Suprapubic skin (tissue), 4 donors: ENCODE results near the gene COL28A1. TPM values are rescaled to one million over a fixed set of nuclear protein-coding genes. Genes with fewer than 3 reads are reported as not detected.

Source experiments
- DNase-seq, 2 donors: peaks; one replicate each; pipeline ENCODE4 v3.0.0-alpha.2; 2019; ENCODE audit warnings: low spot score in 2 of 2
- H3K27ac ChIP-seq: fragments of 200-600 bp; sonication (generic); one replicate; pipeline ENCODE4 v1.5.1; 2019
- H3K27me3 ChIP-seq: fragments of 200-600 bp; sonication (generic); one replicate; pipeline ENCODE4 v1.5.1; 2019
- H3K36me3 ChIP-seq: fragments of 200-600 bp; sonication (generic); one replicate; pipeline ENCODE4 v1.5.1; 2019
- H3K4me1 ChIP-seq: fragments of 200-600 bp; sonication (generic); one replicate; pipeline ENCODE4 v1.5.1; 2019
- H3K4me3 ChIP-seq: fragments of 200-600 bp; sonication (generic); one replicate; pipeline ENCODE4 v1.5.1; 2019; ENCODE audit warnings: mild to moderate bottlenecking
- H3K9me3 ChIP-seq: fragments of 200-600 bp; sonication (generic); one replicate; pipeline ENCODE4 v1.5.1; 2019
- EP300 ChIP-seq: sonication (generic); formaldehyde crosslinking; IDR thresholded peaks from one replicate; pipeline ENCODE4 v1.6.1; 2017; ENCODE audit warnings: antibody characterized with exemption
- POLR2A ChIP-seq, 2 donors: fragments of 450-650 bp; IDR thresholded peaks; one replicate each; pipeline ENCODE4 v1.6.1; 2017; ENCODE audit warnings: antibody characterized with exemption in 2 of 2, mild to moderate bottlenecking in 2 of 2, moderate library complexity in 2 of 2
- POLR2AphosphoS5 ChIP-seq, 3 donors: sonication (generic); formaldehyde crosslinking; IDR thresholded peaks; one replicate each; pipeline ENCODE4 v1.6.1; 2017; ENCODE audit warnings: antibody characterized with exemption in 3 of 3
- WGBS: methylation state at CpG from one replicate; pipeline ENCODE4 v1.1.5; 2018; 5-methylcytosine and 5-hydroxymethylcytosine counted together
- total RNA-seq, 4 donors: library from RNA; depleted of rRNA; stranded (reverse); fragments of >200 nt; gene quantifications; one replicate each; pipeline ENCODE4 v1.1.0, GENCODE V29; 2016
- TF ChIP-seq, protein P1 (sequence below), 2 donors: fragments of 200-600 bp in 1 of 2; fragments of 450-650 bp in 1 of 2; sonication (generic) in 1 of 2; IDR thresholded peaks; one replicate each; pipeline ENCODE4 v1.5.1; 2016 to 2019; ENCODE audit warnings: antibody characterized with exemption in 2 of 2, mild to moderate bottlenecking in 1 of 2, moderate library complexity in 1 of 2

The COL28A1 gene
- total RNA-seq, 4 donors from 2014 or later = 0.85 to 2.9 (median 2.0) TPM

- WGBS = 91% methylated on average over 2 of the region's 2 CpGs
Observed at GRCh38 chr7:7516156-7516555, 19.5 kb downstream of the COL28A1 start.

GRCh38 chr7:7512861-7513597 lies 22.6 kb downstream of the COL28A1 start:
- H3K9me3 ChIP-seq = no peaks in the 10 kb centered on the region

More at GRCh38 chr7:7516156-7516555, 19.5 kb downstream of the COL28A1 start:
- H3K4me1 ChIP-seq = no peaks in the 10 kb centered on the region
- TF ChIP-seq EP300 = no peak
- no peak for TF ChIP-seq POLR2A (IDR thresholded peaks at IDR 0.05)
- TF ChIP-seq, protein P1, sequence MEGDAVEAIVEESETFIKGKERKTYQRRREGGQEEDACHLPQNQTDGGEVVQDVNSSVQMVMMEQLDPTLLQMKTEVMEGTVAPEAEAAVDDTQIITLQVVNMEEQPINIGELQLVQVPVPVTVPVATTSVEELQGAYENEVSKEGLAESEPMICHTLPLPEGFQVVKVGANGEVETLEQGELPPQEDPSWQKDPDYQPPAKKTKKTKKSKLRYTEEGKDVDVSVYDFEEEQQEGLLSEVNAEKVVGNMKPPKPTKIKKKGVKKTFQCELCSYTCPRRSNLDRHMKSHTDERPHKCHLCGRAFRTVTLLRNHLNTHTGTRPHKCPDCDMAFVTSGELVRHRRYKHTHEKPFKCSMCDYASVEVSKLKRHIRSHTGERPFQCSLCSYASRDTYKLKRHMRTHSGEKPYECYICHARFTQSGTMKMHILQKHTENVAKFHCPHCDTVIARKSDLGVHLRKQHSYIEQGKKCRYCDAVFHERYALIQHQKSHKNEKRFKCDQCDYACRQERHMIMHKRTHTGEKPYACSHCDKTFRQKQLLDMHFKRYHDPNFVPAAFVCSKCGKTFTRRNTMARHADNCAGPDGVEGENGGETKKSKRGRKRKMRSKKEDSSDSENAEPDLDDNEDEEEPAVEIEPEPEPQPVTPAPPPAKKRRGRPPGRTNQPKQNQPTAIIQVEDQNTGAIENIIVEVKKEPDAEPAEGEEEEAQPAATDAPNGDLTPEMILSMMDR (IDR thresholded peaks at IDR 0.05) = no peak
- TF ChIP-seq POLR2AphosphoS5 (IDR thresholded peaks at IDR 0.05) = no peak
- H3K4me3 ChIP-seq = no peak overlapping the region
- no peaks in the 10 kb centered on the region for H3K36me3 ChIP-seq
- no peak overlapping the region for H3K27ac ChIP-seq
- no peaks in the 10 kb centered on the region for H3K9me3 ChIP-seq
- H3K27me3 ChIP-seq = no peaks in the 10 kb centered on the region
- DNase-seq = no peak

GRCh38 chr7:7510794-7511193 lies 24.9 kb downstream of the COL28A1 start:
- Histone ChIP-seq H3K36me3 (no peaks in the 10 kb centered on the region), H3K9me3 (no peaks in the 10 kb centered on the region), H3K27ac (no peak overlapping the region), H3K27me3 (no peaks in the 10 kb centered on the region), H3K4me1 (no peaks in the 10 kb centered on the region), H3K4me3 (no peak overlapping the region)
- DNase-seq = no peak
- 56% methylated on average over 3 of the region's 3 CpGs for WGBS
- TF ChIP-seq, protein P1 (IDR thresholded peaks at IDR 0.05) = no peak
- TF ChIP-seq POLR2AphosphoS5 (IDR thresholded peaks at IDR 0.05) (no peak), EP300 (no peak), POLR2A (IDR thresholded peaks at IDR 0.05) (no peak)

More at GRCh38 chr7:7512861-7513597, 22.6 kb downstream of the COL28A1 start:
- TF ChIP-seq POLR2AphosphoS5 (IDR thresholded peaks at IDR 0.05) (no peak), POLR2A (IDR thresholded peaks at IDR 0.05) (no peak), EP300 (no peak)
- TF ChIP-seq, protein P1 (IDR thresholded peaks at IDR 0.05) = no peak
- no peak overlapping the region for H3K4me3 ChIP-seq
- no peaks in the 10 kb centered on the region for H3K27me3 ChIP-seq
- H3K36me3 ChIP-seq = no peaks in the 10 kb centered on the region
- H3K27ac ChIP-seq = no peak overlapping the region
- no peak for DNase-seq
- no peaks in the 10 kb centered on the region for H3K4me1 ChIP-seq
- 66% methylated on average over 4 of the region's 4 CpGs for WGBS

- Histone ChIP-seq H3K4me3 (no peak overlapping the region), H3K4me1 (no peaks in the 10 kb centered on the region), H3K9me3 (no peaks in the 10 kb centered on the region), H3K27ac (no peak overlapping the region), H3K27me3 (no peaks in the 10 kb centered on the region), H3K36me3 (no peaks in the 10 kb centered on the region)
- no peak for DNase-seq
- TF ChIP-seq, protein P1 (IDR thresholded peaks at IDR 0.05) = no peak
- TF ChIP-seq POLR2A (IDR thresholded peaks at IDR 0.05) (no peak), POLR2AphosphoS5 (IDR thresholded peaks at IDR 0.05) (no peak), EP300 (no peak)
- 76% methylated on average over 6 of the region's 6 CpGs for WGBS
Observed at GRCh38 chr7:7505915-7506314, 29.8 kb downstream of the COL28A1 start.

- Histone ChIP-seq H3K9me3 (no peaks in the 10 kb centered on the region), H3K36me3 (no peaks in the 10 kb centered on the region)
- 57% methylated on average over 3 of the region's 3 CpGs for WGBS
Observed at GRCh38 chr7:7504910-7505704, 30.6 kb downstream of the COL28A1 start.

More at GRCh38 chr7:7504910-7505704, 30.6 kb downstream of the COL28A1 start:
- no peak for DNase-seq
- Histone ChIP-seq H3K4me3 (no peak overlapping the region), H3K27me3 (no peaks in the 10 kb centered on the region), H3K27ac (no peak overlapping the region), H3K4me1 (no peaks in the 10 kb centered on the region)
- TF ChIP-seq, protein P1 (IDR thresholded peaks at IDR 0.05) = no peak
- TF ChIP-seq POLR2AphosphoS5 (IDR thresholded peaks at IDR 0.05) (no peak), POLR2A (IDR thresholded peaks at IDR 0.05) (no peak)
